HepG2 (cell line): Measurements from ENCODE around the gene EXOC5. TPM values are rescaled to one million over a fixed set of nuclear protein-coding genes. Genes with fewer than 3 reads are reported as not detected.

Experiments used
- ARNT ChIP-seq: fragments of 450-650 bp; IDR thresholded peaks from 2 replicates; pipeline ENCODE4 v1.6.1; 2017
- E2F5 ChIP-seq: sonication (generic); formaldehyde crosslinking; conservative IDR thresholded peaks from 2 replicates; pipeline ENCODE4 v1.4.0; 2020; ENCODE audit warnings: missing genetic modification reagents
- NFYB ChIP-seq: sonication (generic); formaldehyde crosslinking; IDR thresholded peaks from 2 replicates; pipeline ENCODE4 v1.4.0; 2020; ENCODE audit warnings: missing genetic modification reagents
- USF2 ChIP-seq, 2 experiments: sonication (generic) in 1 of 2; formaldehyde crosslinking in 1 of 2; IDR thresholded peaks; 2 replicates each; pipeline versions ENCODE4 v1.5.1 to v1.6.1; 2011 to 2020; ENCODE audit warnings: borderline replicate concordance in 1 of 2, low read depth in 1 of 2, low read length in 1 of 2, mild to moderate bottlenecking in 1 of 2, missing genetic modification reagents in 1 of 2, moderate library complexity in 1 of 2
- ZNF230 ChIP-seq: sonication (generic); formaldehyde crosslinking; IDR thresholded peaks from 2 replicates; pipeline ENCODE4 v1.4.0; 2020; ENCODE audit warnings: mild to moderate bottlenecking, missing genetic modification reagents
- ZNF710 ChIP-seq: sonication (generic); formaldehyde crosslinking; IDR thresholded peaks from 2 replicates; pipeline ENCODE4 v1.5.0; 2020; ENCODE audit warnings: mild to moderate bottlenecking, missing genetic modification reagents, borderline replicate concordance
- polyA plus RNA-seq, 8 experiments: library from polyadenylated mRNA; depleted of rRNA in 3 of 8; stranded (reverse) in 7 of 8; unstranded in 1 of 8; fragments of >200 nt; fragmentation: Illumina TruSeq in 4 of 8; extraction: Trizol in 4 of 8; gene quantifications; 2 replicates each; pipeline versions ENCODE4 v1.2.1 to v1.2.3, GENCODE V29; 2011 to 2016; ENCODE audit warnings: low read depth in 4 of 8, missing spikeins in 1 of 8, mixed read lengths in 1 of 8; ENCODE audit not compliant: insufficient read depth in 1 of 8
- total RNA-seq, 5 experiments: library from RNA; depleted of rRNA; stranded (reverse); fragments of >200 nt; fragmentation: Illumina TruSeq; extraction: Trizol; gene quantifications; 2 replicates each; pipeline ENCODE4 v1.2.3, GENCODE V29; 2016; ENCODE audit warnings: low read depth in 1 of 5

The EXOC5 gene
- total and polyA plus RNA-seq, 2 of the 13 experiments (the other 11 are each of a cell fraction or from before 2014, with no cell fraction given), result 15.1 to 43.8 TPM

DNA sequence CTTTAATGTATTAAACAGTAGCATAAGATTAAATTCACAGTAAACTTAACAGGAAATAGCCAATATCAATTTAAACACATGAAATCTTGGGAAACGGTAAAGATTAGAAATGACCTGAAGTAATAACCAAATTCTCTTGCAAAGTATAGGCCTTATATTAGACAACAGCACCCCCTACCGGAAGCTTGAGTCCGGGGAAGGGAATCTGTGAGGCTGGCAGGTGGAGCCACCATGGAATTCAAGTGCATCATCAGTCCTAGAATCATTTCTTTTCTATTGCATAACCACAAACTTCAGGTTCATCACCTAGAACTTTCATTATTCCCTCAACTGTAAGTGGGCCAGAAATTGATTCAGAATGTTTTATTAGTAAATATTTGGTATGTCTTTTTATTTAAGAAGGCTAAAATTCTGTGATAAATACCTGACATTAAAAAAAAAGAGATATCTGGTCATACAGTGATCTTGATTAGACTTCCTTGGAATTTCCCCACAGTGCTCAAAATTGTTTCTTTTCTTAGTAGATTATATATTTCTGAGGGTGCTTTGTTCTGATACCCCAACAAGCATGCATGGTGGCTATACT is 48.6 kb upstream of the EXOC5 start (continued):
- TF ChIP-seq USF2 (IDR thresholded peaks at IDR 0.05; ENCODE audit: low read depth, low read length), result no peak
- no peak for TF ChIP-seq USF2 (CRISPR knock-in tag; IDR thresholded peaks at IDR 0.05; ENCODE audit: borderline replicate concordance)
- TF ChIP-seq NFYB (CRISPR knock-in tag), result no peak
- TF ChIP-seq E2F5 (CRISPR knock-in tag), result no peak
- TF ChIP-seq ARNT, result no peak
- TF ChIP-seq ZNF230, result no peak
- TF ChIP-seq ZNF710 (CRISPR knock-in tag), result no peak
